Thyroid gland (tissue), 4 donors: Measurements from ENCODE around the gene KRI1.

Experiments
- CTCF ChIP-seq, 6 experiments: fragments of 200-600 bp in 3 of 6; fragments of 450-650 bp in 3 of 6; sonication (generic) in 3 of 6; IDR thresholded peaks; one replicate each; pipeline ENCODE4 v1.5.1; 2016 to 2019; ENCODE audit warnings: antibody characterized with exemption in 6 of 6, mild to moderate bottlenecking in 2 of 6, inconsistent platforms in 1 of 6, moderate library complexity in 1 of 6
- POLR2A ChIP-seq, 2 donors: fragments of 450-650 bp; IDR thresholded peaks; one replicate each; pipeline ENCODE4 v1.6.1; 2017; ENCODE audit warnings: antibody characterized with exemption in 2 of 2, mild to moderate bottlenecking in 2 of 2, moderate library complexity in 1 of 2

DNA sequence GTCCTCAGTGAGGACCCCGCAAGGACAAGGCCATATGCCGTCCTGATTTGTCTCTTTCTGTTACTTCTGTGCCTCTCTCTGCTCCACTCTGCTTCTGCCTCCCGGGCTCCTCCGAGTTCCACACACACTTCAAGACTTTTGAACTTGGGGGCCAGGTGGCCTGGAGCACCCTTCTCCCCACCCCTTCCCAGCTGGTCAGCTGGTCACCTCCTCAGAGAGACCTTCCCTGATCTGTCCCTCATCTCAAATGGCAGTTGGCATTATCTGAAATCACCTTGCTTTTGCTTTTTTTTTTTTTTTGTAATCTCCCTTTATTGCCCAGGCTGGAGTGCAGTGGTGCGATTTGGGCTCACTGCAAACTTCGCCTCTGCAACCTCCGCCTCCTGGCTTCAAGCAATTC, 46.4 kb downstream of the KRI1 start:
- no peak for TF ChIP-seq CTCF (IDR thresholded peaks at IDR 0.05)
- TF ChIP-seq POLR2A (IDR thresholded peaks at IDR 0.05), result no peak
